Measurements from ENCODE around the gene ACSL1. TPM values are rescaled to one million over a fixed set of nuclear protein-coding genes. Genes with fewer than 3 reads are reported as not detected.
"Not testable (repeated sequence)": the region's sequence is repeated elsewhere in the genome, so short reads cannot be mapped to it uniquely, and the experiment has no call there.

The ACSL1 gene
- total RNA-seq, 2 experiments from 2014 or later: 13.8 to 26.0 TPM

DNA sequence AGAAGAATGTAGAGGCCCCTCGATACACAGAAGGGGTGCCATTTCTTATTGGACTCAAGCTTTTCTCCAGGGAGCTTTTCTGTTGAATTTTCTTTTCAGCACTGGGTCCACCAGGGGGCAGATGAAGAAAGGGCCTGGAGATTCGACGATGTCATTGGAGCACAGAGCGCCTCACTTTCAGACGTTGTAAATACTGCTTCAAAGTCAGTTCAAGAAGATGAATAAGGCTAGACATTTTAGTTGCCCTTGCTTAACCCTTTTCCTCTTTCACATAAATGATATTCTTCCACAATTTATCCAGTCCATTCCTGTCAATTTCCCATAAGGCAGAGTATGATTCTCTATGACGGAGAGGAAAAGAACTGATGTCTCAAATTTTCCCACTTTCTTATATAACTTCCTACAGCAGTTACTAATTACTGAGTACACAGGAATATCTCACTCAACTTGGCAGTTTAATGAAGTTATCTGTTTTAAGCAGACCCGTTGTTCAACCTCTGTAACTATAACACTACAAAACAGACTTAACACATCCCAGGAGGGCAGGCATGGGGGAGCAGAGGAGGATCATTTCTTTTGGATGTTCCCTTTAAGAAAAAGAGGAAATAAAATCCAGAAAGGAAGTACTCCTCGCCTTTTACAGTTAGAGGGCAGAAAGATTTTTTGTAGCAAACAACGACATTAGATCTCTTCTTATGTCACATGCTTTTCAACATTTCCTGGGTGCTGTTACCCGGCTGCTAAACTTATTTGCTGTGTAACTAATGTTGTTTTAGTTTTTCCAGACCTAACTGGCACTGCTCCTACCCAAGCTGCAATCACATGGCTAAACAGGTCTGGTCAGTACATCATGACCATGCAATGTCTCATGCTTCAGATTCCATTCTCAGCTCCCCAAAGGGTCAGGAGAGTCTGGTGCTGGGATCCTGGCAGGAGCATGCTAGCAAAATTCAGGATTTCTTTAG, 79.7 kb downstream of the ACSL1 start:
- Mint-ChIP-seq H3K9me3 (ENCODE audit: low read depth) (no peaks in the 10 kb centered on the region), H3K4me3 (no peak overlapping the region), H3K27ac (no peak overlapping the region), H3K36me3 (no peaks in the 10 kb centered on the region), H3K27me3 (no peaks in the 10 kb centered on the region), H3K4me1 (peaks cover 5% of the 10 kb centered on the region)
- CTCF ChIA-PET: interaction anchor here (0.7 to 2.9 kb wide), 22 partner anchors 11 to 482 kb away, joined by 3 to 24 read pairs (median 3); partner anchors contain the start of gene CENPU
- ATAC-seq (peak; percentile 80), DNase-seq (peak; percentile 80)

DNA sequence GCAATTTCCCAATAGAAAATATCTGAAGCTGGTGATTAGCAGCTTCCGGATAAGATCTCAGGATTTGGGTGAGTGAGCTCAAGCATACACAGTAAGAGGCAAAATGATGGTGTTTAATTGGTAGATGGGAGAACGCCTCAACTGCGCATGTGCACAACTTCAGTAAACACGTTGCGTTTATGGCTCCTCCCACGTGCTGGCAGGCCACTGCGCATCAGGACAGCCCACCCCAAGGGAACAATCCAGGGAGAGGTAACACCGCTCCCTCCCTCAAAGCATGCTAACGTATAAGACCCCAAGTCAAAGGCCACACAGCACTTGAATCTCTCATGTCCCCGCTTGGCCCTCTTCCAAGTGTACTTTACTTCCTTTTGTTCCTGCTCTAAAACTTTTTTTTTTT, 81.5 kb downstream of the ACSL1 start:
- Mint-ChIP-seq H3K9me3 (ENCODE audit: low read depth) (no peaks in the 10 kb centered on the region), H3K27ac (no peak overlapping the region), H3K36me3 (no peaks in the 10 kb centered on the region), H3K4me1 (peaks cover 12% of the 10 kb centered on the region), H3K4me3 (no peak overlapping the region), H3K27me3 (no peaks in the 10 kb centered on the region)
- DNase-seq: no peak
- CTCF ChIA-PET: no interaction called here
- no peak for ATAC-seq

DNA sequence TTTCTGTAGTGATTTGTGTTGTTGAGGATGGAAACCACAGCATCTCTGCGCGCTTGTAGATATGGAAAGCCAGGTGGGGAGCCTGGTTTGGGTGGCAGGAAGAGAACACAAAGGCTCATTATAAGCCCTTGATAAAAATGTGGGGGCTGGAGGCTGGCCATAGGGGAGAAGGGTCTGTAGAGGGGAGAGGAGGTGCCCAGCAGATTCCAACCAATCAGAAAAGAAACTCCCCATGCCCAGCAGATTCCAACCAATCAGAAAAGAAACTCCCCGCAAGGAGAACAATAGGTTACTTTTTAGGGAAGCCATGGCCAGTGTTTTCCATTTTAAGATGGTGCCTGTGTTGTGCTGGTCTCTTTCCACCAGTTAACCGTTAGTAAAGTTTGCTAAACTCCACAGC, 82.1 kb downstream of the ACSL1 start:
- Mint-ChIP-seq H3K36me3 (no peaks in the 10 kb centered on the region), H3K4me1 (peaks cover 12% of the 10 kb centered on the region), H3K27ac (no peak overlapping the region), H3K4me3 (no peak overlapping the region), H3K9me3 (ENCODE audit: low read depth) (no peaks in the 10 kb centered on the region), H3K27me3 (no peaks in the 10 kb centered on the region)
- DNase-seq: no peak
- ATAC-seq: no peak
- CTCF ChIA-PET: no interaction called here

DNA sequence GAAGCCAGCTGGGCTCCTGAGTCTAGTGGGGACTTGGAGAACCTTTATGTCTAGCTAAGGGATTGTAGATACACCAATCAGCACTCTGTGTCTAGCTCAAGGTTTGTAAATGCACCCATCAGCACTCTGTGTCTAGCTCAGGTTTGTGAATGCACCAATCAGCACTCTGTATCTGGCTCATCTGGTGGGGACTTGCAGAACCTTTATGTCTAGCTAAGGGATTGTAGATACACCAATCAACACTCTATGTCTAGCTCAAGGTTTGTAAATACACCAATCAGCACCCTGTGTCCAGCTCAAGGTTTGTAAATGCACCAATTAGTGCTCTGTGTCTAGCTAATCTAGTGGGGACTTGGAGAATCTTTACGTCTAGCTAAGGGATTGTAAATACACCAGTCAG, 84.1 kb downstream of the ACSL1 start:
- ATAC-seq; H3K27ac Mint-ChIP-seq; H3K27me3 Mint-ChIP-seq; H3K9me3 Mint-ChIP-seq (ENCODE audit: low read depth); DNase-seq; H3K36me3 Mint-ChIP-seq; H3K4me3 Mint-ChIP-seq; CTCF ChIA-PET: not testable (repeated sequence)
- peaks cover 12% of the 10 kb centered on the region for H3K4me1 Mint-ChIP-seq

DNA sequence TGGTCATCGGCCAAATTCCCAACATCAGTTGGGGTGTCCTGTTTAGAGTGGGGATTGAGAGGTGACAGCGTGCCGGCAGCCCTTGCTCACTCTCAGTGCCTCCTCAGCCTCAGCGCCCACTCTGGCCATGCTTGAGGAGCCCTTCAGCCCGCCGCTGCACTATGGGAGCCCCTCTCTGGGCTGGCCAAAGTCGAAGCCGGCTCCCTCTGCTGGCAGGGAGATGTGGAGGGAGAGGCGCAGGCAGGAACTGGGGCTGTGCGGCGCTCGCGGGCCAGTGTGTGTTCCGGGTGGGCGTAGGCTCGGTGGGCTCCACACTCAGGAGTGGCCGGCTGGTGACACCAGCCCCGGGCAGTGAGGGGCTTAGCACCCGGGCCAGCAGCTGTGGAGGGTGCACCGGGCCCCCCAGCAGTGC, 84.8 kb downstream of the ACSL1 start:
- no peak for ATAC-seq
- H3K4me1 Mint-ChIP-seq: peaks cover 10% of the 10 kb centered on the region
- H3K4me3 Mint-ChIP-seq: no peak overlapping the region
- no peaks in the 10 kb centered on the region for H3K27me3 Mint-ChIP-seq
- DNase-seq: no peak
- no peaks in the 10 kb centered on the region for H3K9me3 Mint-ChIP-seq (ENCODE audit: low read depth)
- H3K36me3 Mint-ChIP-seq: no peaks in the 10 kb centered on the region
- CTCF ChIA-PET: no interaction called here
- no peak overlapping the region for H3K27ac Mint-ChIP-seq

DNA sequence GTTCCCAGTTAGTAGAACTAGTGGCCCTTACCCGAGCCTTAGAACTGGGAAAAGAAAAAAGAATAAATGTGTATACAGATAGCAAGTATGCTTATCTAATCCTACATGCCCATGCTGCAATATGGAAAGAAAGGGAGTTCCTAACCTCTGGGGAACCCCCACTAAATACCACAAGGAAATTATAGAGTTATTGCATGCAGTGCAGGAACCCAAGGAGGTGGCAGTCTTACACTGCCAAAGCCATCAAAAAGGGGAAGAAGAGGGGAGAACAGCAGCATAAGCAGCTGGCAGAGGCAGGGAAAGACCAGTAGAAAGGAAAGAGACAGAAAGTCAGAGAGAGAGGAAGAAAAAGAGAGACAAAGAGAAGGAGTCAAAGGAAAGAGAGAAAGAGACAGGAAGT, 86.2 kb downstream of the ACSL1 start:
- CTCF ChIA-PET; H3K36me3 Mint-ChIP-seq; H3K9me3 Mint-ChIP-seq (ENCODE audit: low read depth); H3K4me1 Mint-ChIP-seq; H3K27me3 Mint-ChIP-seq; ATAC-seq; DNase-seq; H3K4me3 Mint-ChIP-seq: not testable (repeated sequence)
- peak overlapping the region; percentile 9 for H3K27ac Mint-ChIP-seq

DNA sequence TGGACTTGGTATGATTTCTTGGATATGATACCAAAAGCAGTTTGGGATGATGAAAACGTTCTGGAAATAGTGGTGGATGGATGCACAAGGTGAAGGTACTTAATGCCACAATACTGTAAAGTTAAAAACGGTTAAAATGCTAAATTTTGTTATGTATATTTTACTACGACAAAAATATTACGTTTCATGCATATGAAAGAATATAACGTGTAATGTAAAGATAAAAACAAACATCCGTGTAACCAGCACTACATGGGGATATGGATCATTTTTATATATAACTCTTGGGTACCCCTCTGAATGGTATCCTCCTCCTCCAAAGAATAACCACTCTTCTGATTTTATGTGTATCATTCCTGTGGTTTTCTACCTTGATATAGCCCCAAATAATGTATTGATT, 91.0 kb downstream of the ACSL1 start:
- Mint-ChIP-seq H3K27me3 (no peaks in the 10 kb centered on the region), H3K9me3 (ENCODE audit: low read depth) (no peaks in the 10 kb centered on the region), H3K4me3 (peak overlapping the region; percentile 95), H3K27ac (peak overlapping the region; percentile 92), H3K36me3 (peaks cover 26% of the 10 kb centered on the region), H3K4me1 (peaks cover 38% of the 10 kb centered on the region)
- CTCF ChIA-PET: interaction anchor here (0.6 to 3.4 kb wide), 11 partner anchors 12 to 471 kb away, joined by 3 to 24 read pairs (median 5); partner anchors contain the start of genes CASP3 and PRIMPOL
- ATAC-seq (no peak), DNase-seq (no peak)

DNA sequence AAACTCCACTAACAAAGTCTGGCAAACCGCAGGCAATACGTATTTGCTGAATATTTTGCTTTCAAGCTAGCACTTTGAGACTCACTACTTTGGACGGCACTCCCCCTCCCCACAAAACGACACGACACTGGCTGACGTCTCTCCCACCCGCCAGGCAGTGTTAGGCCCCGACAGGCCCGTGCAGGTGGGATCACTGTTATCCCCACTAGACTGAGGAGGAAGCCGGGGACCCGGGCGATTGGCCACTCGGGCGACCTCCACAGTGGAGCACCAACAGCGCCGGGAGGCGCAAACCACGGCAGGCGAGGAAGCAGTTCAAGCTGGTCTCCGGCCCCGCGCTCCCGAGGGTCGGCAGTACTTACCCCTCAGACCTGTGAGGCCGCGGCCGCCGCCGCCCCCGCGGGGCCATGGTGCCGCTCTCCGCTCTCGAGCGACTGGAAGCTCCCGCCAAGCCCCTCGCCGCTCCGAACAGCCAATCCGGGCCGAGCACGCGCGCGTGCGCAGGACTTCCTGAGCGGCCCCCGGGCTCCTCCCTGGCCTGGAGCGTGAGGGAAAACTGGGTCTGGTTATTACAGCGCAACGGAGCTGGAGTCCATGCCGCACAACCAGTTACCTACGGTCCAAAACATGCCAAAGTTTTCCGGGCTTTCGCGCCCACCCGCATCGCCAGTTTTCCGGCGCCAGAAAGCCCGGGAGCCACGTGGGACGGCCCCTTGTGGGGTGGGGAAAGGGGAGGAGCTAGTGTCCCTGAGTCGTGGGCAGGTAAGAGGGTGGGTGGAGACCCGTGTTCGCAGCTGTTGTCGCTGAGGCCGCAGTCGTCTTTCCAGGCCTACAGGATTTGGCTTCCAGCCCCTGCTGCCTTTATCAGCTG, 91.9 kb downstream of the ACSL1 start, which contains the start of gene CENPU:
CENPU (minus strand) TSS at position 443 of the 871 bp plus-strand sequence; CDS start at position 409, 34 bp downstream.
- Mint-ChIP-seq H3K4me1 (peaks cover 43% of the 10 kb centered on the region), H3K27me3 (no peaks in the 10 kb centered on the region), H3K27ac (peak within 1 kb of the TSS; percentile 92), H3K9me3 (ENCODE audit: low read depth) (no peaks in the 10 kb centered on the region), H3K36me3 (peaks cover 34% of the 10 kb centered on the region), H3K4me3 (peak within 1 kb of the TSS; percentile 95)
- CTCF ChIA-PET: interaction anchor here (0.6 to 3.4 kb wide), 17 partner anchors 12 to 1816 kb away, joined by 3 to 24 read pairs (median 5); partner anchors contain the start of genes CASP3 and PRIMPOL
- DNase-seq: peak; percentile 97
- peak; percentile 94 for ATAC-seq

DNA sequence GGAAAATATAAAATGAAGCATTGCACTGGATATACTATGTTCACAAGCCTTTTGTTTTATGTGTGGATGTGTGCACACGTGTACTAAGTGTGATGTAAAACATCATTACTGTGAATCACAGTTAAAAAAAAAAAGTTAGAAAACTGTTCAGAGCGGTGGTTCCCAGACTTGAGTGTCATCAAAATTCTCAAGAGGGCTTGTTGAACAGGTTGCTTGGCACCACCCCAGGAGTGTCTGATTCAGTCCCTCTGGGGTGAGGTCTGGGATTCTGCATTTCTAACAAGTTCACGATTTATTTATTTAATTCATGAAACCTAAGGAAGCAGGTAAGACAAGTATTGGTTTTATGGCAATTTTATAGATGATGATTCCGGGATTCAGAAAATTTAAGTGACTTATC, 93.6 kb downstream of the ACSL1 start:
- CTCF ChIA-PET: interaction anchor here (0.8 to 2.1 kb wide), 4 partner anchors 22 to 449 kb away, joined by 3 to 6 read pairs (median 4); partner anchors contain the start of genes CASP3 and PRIMPOL
- Mint-ChIP-seq H3K9me3 (ENCODE audit: low read depth) (no peaks in the 10 kb centered on the region), H3K4me1 (peaks cover 50% of the 10 kb centered on the region), H3K4me3 (peak overlapping the region; percentile 95), H3K27me3 (no peaks in the 10 kb centered on the region), H3K36me3 (peaks cover 50% of the 10 kb centered on the region), H3K27ac (peak overlapping the region; percentile 92)
- ATAC-seq: no peak
- DNase-seq: no peak

DNA sequence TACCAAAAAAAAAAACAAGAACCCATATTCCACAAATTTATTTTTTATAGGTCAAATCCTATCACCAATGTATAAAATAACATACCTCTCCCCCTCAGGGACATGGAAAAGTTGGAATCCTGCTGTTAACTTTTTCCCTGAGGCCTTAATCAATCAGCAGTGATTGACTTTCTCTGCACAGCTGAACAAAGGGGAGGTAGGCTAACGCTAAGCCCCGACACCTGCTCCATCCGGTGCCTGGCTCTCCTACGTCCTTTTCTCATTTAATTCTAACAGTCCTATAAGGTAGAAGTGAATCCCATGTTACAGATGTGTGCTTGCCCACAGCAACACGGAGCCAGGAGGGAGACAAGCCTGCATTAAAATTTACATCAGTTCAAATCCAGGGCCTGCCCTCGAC, 94.7 kb downstream of the ACSL1 start:
- CTCF ChIA-PET: no interaction called here
- H3K27ac Mint-ChIP-seq: no peak overlapping the region
- no peak for DNase-seq
- H3K9me3 Mint-ChIP-seq (ENCODE audit: low read depth): no peaks in the 10 kb centered on the region
- H3K36me3 Mint-ChIP-seq: peaks cover 57% of the 10 kb centered on the region
- peaks cover 51% of the 10 kb centered on the region for H3K4me1 Mint-ChIP-seq
- no peak for ATAC-seq
- H3K27me3 Mint-ChIP-seq: no peaks in the 10 kb centered on the region
- no peak overlapping the region for H3K4me3 Mint-ChIP-seq

DNA sequence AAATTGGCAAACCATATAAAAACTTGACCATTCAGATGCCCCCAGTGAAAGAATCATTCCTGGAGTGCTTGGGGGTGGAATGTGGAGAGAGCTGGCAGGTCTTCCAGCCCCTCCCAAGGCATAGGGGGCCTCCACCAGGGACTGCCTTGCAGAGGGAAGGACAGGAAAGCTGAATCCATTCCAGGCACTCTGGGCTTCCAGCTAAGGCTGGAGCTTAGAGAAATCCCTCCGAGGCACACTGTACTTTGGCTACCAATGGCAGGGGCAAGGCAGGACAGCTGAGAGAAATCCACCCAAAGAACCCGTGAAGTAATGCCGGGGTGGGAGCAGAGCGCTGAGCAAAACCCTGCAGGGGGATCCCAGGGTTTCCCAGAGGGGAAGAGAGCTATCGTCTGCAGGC, 95.8 kb downstream of the ACSL1 start:
- Mint-ChIP-seq H3K27me3 (no peaks in the 10 kb centered on the region), H3K9me3 (ENCODE audit: low read depth) (no peaks in the 10 kb centered on the region), H3K4me1 (peaks cover 51% of the 10 kb centered on the region), H3K4me3 (no peak overlapping the region), H3K36me3 (peaks cover 61% of the 10 kb centered on the region), H3K27ac (no peak overlapping the region)
- CTCF ChIA-PET: interaction anchor here (0.8 to 1.0 kb wide), 2 partner anchors 10 to 195 kb away, joined by 3 to 4 read pairs; no protein-coding TSS in a partner anchor
- DNase-seq (no peak), ATAC-seq (no peak)

DNA sequence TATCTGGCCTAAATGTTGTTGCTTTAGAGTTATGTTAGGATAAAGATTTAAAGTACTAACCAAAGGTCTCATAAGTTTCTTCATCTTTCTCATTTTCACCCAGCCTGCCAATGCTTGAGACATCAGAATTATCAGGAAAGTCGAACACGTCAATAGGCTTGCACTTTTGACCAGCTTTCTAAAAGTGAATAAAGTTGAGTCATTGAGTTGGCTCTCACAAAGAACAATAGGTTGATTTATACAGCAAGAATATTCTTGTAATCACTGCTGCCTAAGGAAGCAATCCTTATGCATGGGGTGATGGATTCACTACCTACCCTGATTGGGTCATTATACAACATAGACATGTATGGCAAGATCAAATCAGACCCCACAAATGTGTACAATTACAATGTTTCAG, 96.9 kb downstream of the ACSL1 start:
- CTCF ChIA-PET: interaction anchor here (1.0 kb wide), 1 partner anchor 79 kb away, joined by 4 read pairs; the partner anchor contains the start of genes CASP3 and PRIMPOL
- peaks cover 71% of the 10 kb centered on the region for H3K36me3 Mint-ChIP-seq
- H3K4me3 Mint-ChIP-seq: no peak overlapping the region
- peaks cover 48% of the 10 kb centered on the region for H3K4me1 Mint-ChIP-seq
- H3K27ac Mint-ChIP-seq: no peak overlapping the region
- no peaks in the 10 kb centered on the region for H3K27me3 Mint-ChIP-seq
- DNase-seq: no peak
- ATAC-seq: no peak
- no peaks in the 10 kb centered on the region for H3K9me3 Mint-ChIP-seq (ENCODE audit: low read depth)

DNA sequence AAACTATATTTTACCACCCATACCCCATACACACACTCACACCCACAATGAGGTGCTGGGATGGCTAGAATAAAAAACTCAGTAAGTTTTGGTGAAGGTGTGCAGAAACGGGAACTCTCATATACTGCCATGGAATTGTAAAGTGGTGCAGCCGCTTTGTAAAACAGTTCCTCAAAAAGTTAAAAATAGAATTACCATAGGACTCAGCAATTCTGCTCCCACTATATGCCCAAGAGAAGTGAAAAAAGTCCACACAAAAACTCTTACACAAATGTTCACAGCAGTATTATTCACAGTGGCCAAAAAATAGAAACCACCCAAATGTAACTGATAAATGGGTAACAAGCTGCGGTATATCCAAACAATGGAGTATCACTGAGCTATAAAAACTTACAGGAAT, 98.3 kb downstream of the ACSL1 start:
- CTCF ChIA-PET: no interaction called here
- Mint-ChIP-seq H3K27me3 (no peaks in the 10 kb centered on the region), H3K4me3 (no peak overlapping the region), H3K9me3 (ENCODE audit: low read depth) (no peaks in the 10 kb centered on the region), H3K36me3 (peaks cover 76% of the 10 kb centered on the region), H3K27ac (no peak overlapping the region), H3K4me1 (peaks cover 50% of the 10 kb centered on the region)
- DNase-seq (no peak), ATAC-seq (no peak)

Measured in activated CD8-positive, alpha-beta memory T cell treated with anti-CD3 and anti-CD28 coated beads, Interleukin-2, amount 10 ng/mL, durations not matched to agents 7 days and 5 days (primary cell).